Trophoblast cell (in vitro differentiated cells and primary cell): ENCODE data around the gene FHIT.

Experiments
- DNase-seq, 2 donors: peaks; one replicate each; pipeline ENCODE4 v3.0.0-alpha.2; 2016
- H2AFZ ChIP-seq: 2 replicates; pipeline ENCODE4 v1.6.1; 2013; ENCODE audit warnings: low read length, moderate library complexity, mild to moderate bottlenecking; ENCODE audit not compliant: insufficient read depth, poor library complexity
- H2AK5ac ChIP-seq: 2 replicates; pipeline ENCODE4 v1.6.1; 2013; ENCODE audit warnings: mild to moderate bottlenecking, low read length
- H2BK120ac ChIP-seq: 2 replicates; pipeline ENCODE4 v1.6.1; 2013; ENCODE audit warnings: low read length, mild to moderate bottlenecking, moderate library complexity; ENCODE audit not compliant: insufficient read depth, poor library complexity
- H2BK12ac ChIP-seq: 2 replicates; pipeline ENCODE4 v1.6.1; 2013; ENCODE audit warnings: mild to moderate bottlenecking, low read length, moderate library complexity
- H2BK5ac ChIP-seq: 2 replicates; pipeline ENCODE4 v1.6.1; 2013; ENCODE audit warnings: low read length, low read depth, moderate library complexity, mild to moderate bottlenecking; ENCODE audit not compliant: poor library complexity
- H3K14ac ChIP-seq: 2 replicates; pipeline ENCODE4 v1.6.1; 2013; ENCODE audit warnings: mild to moderate bottlenecking, low read length
- H3K18ac ChIP-seq: 2 replicates; pipeline ENCODE4 v1.6.1; 2013; ENCODE audit warnings: mild to moderate bottlenecking, low read length
- H3K23ac ChIP-seq: 2 replicates; pipeline ENCODE4 v1.6.1; 2013; ENCODE audit warnings: low read length
- H3K27ac ChIP-seq: 2 replicates; pipeline ENCODE4 v1.5.1; 2013; ENCODE audit warnings: low read depth, mild to moderate bottlenecking, inconsistent platforms, low read length, moderate library complexity
- H3K27me3 ChIP-seq: 2 replicates; pipeline ENCODE4 v1.6.1; 2013; ENCODE audit warnings: inconsistent platforms, mild to moderate bottlenecking, low read length, moderate library complexity; ENCODE audit not compliant: insufficient read depth
- H3K36me3 ChIP-seq, 2 experiments: 1 replicate in 1 of 2; 2 replicates in 1 of 2; pipeline ENCODE4 v1.6.1; 2013; ENCODE audit warnings: low read length in 2 of 2, mild to moderate bottlenecking in 2 of 2, moderate library complexity in 1 of 2; ENCODE audit not compliant: insufficient read depth in 2 of 2, control insufficient read depth in 1 of 2
- H3K4ac ChIP-seq: 2 replicates; pipeline ENCODE4 v1.6.1; 2013; ENCODE audit warnings: low read depth, mild to moderate bottlenecking, low read length, moderate library complexity
- H3K4me1 ChIP-seq, 2 experiments: 1 replicate in 1 of 2; 2 replicates in 1 of 2; pipeline ENCODE4 v1.6.1; 2013; ENCODE audit warnings: low read length in 2 of 2, mild to moderate bottlenecking in 2 of 2, moderate library complexity in 1 of 2; ENCODE audit not compliant: insufficient read depth in 2 of 2, control insufficient read depth in 1 of 2
- H3K4me2 ChIP-seq: 2 replicates; pipeline ENCODE4 v1.6.1; 2013; ENCODE audit warnings: inconsistent platforms, mild to moderate bottlenecking, low read length, moderate library complexity
- H3K4me3 ChIP-seq: 2 replicates; pipeline ENCODE4 v1.5.1; 2013; ENCODE audit warnings: mild to moderate bottlenecking, low read depth, low read length, inconsistent platforms
- H3K79me1 ChIP-seq: one replicate; pipeline ENCODE4 v1.6.1; 2013; ENCODE audit warnings: low read length
- H3K79me2 ChIP-seq: 2 replicates; pipeline ENCODE4 v1.6.1; 2013; ENCODE audit warnings: low read length, mild to moderate bottlenecking; ENCODE audit not compliant: control insufficient read depth, insufficient read depth, poor library complexity
- H3K9ac ChIP-seq: 2 replicates; pipeline ENCODE4 v1.6.1; 2013; ENCODE audit warnings: mild to moderate bottlenecking, low read length
- H3K9me3 ChIP-seq: 2 replicates; pipeline ENCODE4 v1.6.1; 2013; ENCODE audit warnings: low read depth, mild to moderate bottlenecking, control low read depth, inconsistent platforms, low read length; ENCODE audit not compliant: insufficient read depth
- H4K12ac ChIP-seq: 2 replicates; pipeline ENCODE4 v1.6.1; 2013; ENCODE audit warnings: low read depth, mild to moderate bottlenecking, low read length, moderate library complexity
- H4K8ac ChIP-seq: 2 replicates; pipeline ENCODE4 v1.6.1; 2013; ENCODE audit warnings: low read depth, mild to moderate bottlenecking, low read length, moderate library complexity
- H4K91ac ChIP-seq: one replicate; pipeline ENCODE4 v1.6.1; 2013; ENCODE audit warnings: low read depth, mild to moderate bottlenecking, low read length, moderate library complexity
- whole genome bisulfite sequencing: extraction: QIAGEN DNeasy Blood & Tissue Kit; methylation state at CpG from one replicate; pipeline ENCODE4 v1.1.7; 2013; ENCODE audit warnings: missing lambda C conversion rate; ENCODE audit not compliant: insufficient read length, insufficient coverage; ENCODE audit errors: extremely low coverage; 5-methylcytosine and 5-hydroxymethylcytosine counted together

The FHIT gene

GRCh38 chr3:60641354-60641753 is 609.9 kb downstream of the FHIT start:
- Histone ChIP-seq H4K91ac (no peak overlapping the region), H3K23ac (no peak overlapping the region), H4K8ac (no peak overlapping the region), H3K4me3 (no peak overlapping the region), H2BK120ac (no peak overlapping the region), H3K18ac (no peak overlapping the region), H4K12ac (no peak overlapping the region), H2AFZ (no peak overlapping the region), H3K9ac (no peak overlapping the region), H3K14ac (no peak overlapping the region), H3K4ac (no peak overlapping the region), H3K27ac (peak overlapping the region; percentile 31), H3K27me3 (no peaks in the 10 kb centered on the region), H3K79me1 (peaks cover 6% of the 10 kb centered on the region), H3K79me2 (no peaks in the 10 kb centered on the region), H2BK5ac (peak overlapping the region; percentile 72), H2AK5ac (no peak overlapping the region), H2BK12ac (no peak overlapping the region), H3K36me3 (no peaks in the 10 kb centered on the region), H3K4me1 (peaks cover 5 to 7% of the 10 kb centered on the region in 2 experiments), H3K4me2 (no peak overlapping the region), H3K9me3 (peaks cover 1% of the 10 kb centered on the region)
- WGBS: no CpG with 5 or more reads among the region's 2 CpGs
- DNase-seq: no peak

- peaks cover 1 to 4% of the 10 kb centered on the region in 2 experiments for H3K4me1 ChIP-seq
- H2BK5ac ChIP-seq: no peak overlapping the region
- no peak overlapping the region for H2AFZ ChIP-seq
- H2BK120ac ChIP-seq: no peak overlapping the region
- no peak overlapping the region for H3K18ac ChIP-seq
- H3K79me1 ChIP-seq: peaks cover under 1% of the 10 kb centered on the region
- no peak overlapping the region for H4K8ac ChIP-seq
- H4K91ac ChIP-seq: no peak overlapping the region
- H3K27ac ChIP-seq: no peak overlapping the region
- H3K36me3 ChIP-seq: no peaks in the 10 kb centered on the region
- no peak overlapping the region for H3K23ac ChIP-seq
- no peak overlapping the region for H4K12ac ChIP-seq
- no peak overlapping the region for H3K9ac ChIP-seq
- H3K4me3 ChIP-seq: no peak overlapping the region
- H3K14ac ChIP-seq: no peak overlapping the region
- no peaks in the 10 kb centered on the region for H3K79me2 ChIP-seq
- H3K4ac ChIP-seq: no peak overlapping the region
- peak in 1 of 2 donors; percentile 35 for DNase-seq
- H3K9me3 ChIP-seq: no peaks in the 10 kb centered on the region
- H3K27me3 ChIP-seq: no peaks in the 10 kb centered on the region
- H3K4me2 ChIP-seq: no peak overlapping the region
- H2AK5ac ChIP-seq: no peak overlapping the region
- H2BK12ac ChIP-seq: no peak overlapping the region
Measured at GRCh38 chr3:60636846-60637245, 614.4 kb downstream of the FHIT start.

GRCh38 chr3:60633644-60634043 is 617.6 kb downstream of the FHIT start:
- Histone ChIP-seq H3K23ac (no peak overlapping the region), H3K36me3 (no peaks in the 10 kb centered on the region), H4K8ac (no peak overlapping the region), H4K12ac (no peak overlapping the region), H2BK5ac (no peak overlapping the region), H3K9ac (no peak overlapping the region), H4K91ac (peak overlapping the region; percentile 61), H3K18ac (no peak overlapping the region), H3K14ac (no peak overlapping the region), H3K4me1 (peaks cover 0 to 5% of the 10 kb centered on the region in 2 experiments), H3K4me3 (no peak overlapping the region), H2BK12ac (peak overlapping the region; percentile 43), H3K27me3 (no peaks in the 10 kb centered on the region), H3K79me1 (no peaks in the 10 kb centered on the region), H2AK5ac (no peak overlapping the region), H3K9me3 (no peaks in the 10 kb centered on the region), H3K4me2 (no peak overlapping the region), H2AFZ (no peak overlapping the region), H3K79me2 (no peaks in the 10 kb centered on the region), H3K27ac (no peak overlapping the region), H3K4ac (no peak overlapping the region), H2BK120ac (no peak overlapping the region)
- no CpG with 5 or more reads among the region's 9 CpGs for WGBS
- DNase-seq: no peak

GRCh38 chr3:60631509-60631908 is 619.7 kb downstream of the FHIT start:
- Histone ChIP-seq H2BK120ac (no peak overlapping the region), H2AFZ (no peak overlapping the region), H3K4me3 (no peak overlapping the region), H3K27me3 (no peaks in the 10 kb centered on the region), H2AK5ac (no peak overlapping the region), H3K14ac (no peak overlapping the region), H3K79me1 (no peaks in the 10 kb centered on the region), H3K36me3 (no peaks in the 10 kb centered on the region), H4K12ac (no peak overlapping the region), H3K27ac (no peak overlapping the region), H2BK5ac (no peak overlapping the region), H4K8ac (no peak overlapping the region), H3K9ac (no peak overlapping the region), H3K18ac (no peak overlapping the region), H3K4me2 (no peak overlapping the region), H3K4me1 (peaks cover 0 to 3% of the 10 kb centered on the region in 2 experiments), H3K4ac (no peak overlapping the region), H4K91ac (no peak overlapping the region), H3K79me2 (no peaks in the 10 kb centered on the region), H3K9me3 (no peaks in the 10 kb centered on the region), H2BK12ac (no peak overlapping the region), H3K23ac (no peak overlapping the region)
- no CpG with 5 or more reads among the region's 8 CpGs for WGBS
- no peak for DNase-seq
